MG63 (cell line): ENCODE measurements around the gene APBA2. TPM values are rescaled to one million over a fixed set of nuclear protein-coding genes. Genes with fewer than 3 reads are reported as not detected.
"Not testable (repeated sequence)": the region's sequence is repeated elsewhere in the genome, so short reads cannot be mapped to it uniquely, and the experiment has no call there.

Experiments
- DNase-seq: peaks from one replicate; pipeline ENCODE4 v3.0.0-alpha.2; 2020
- H3K27me3 ChIP-seq: fragments of 250-450 bp; sonication (Bioruptor Pico); 2 replicates; pipeline ENCODE4 v1.5.1; 2020; ENCODE audit warnings: mild to moderate bottlenecking, moderate library complexity
- H3K36me3 ChIP-seq: fragments of 250-450 bp; sonication (Bioruptor Pico); 2 replicates; pipeline ENCODE4 v1.5.1; 2020; ENCODE audit warnings: mild to moderate bottlenecking, moderate library complexity
- H3K4me3 ChIP-seq: fragments of 250-450 bp; sonication (Bioruptor Pico); 2 replicates; pipeline ENCODE4 v1.5.1; 2020; ENCODE audit warnings: mild to moderate bottlenecking, moderate library complexity
- H3K9me3 ChIP-seq: fragments of 250-450 bp; sonication (Bioruptor Pico); 2 replicates; pipeline ENCODE4 v1.5.1; 2020; ENCODE audit warnings: mild to moderate bottlenecking, moderate library complexity
- total RNA-seq: library from RNA; depleted of rRNA; stranded (reverse); fragments of >200 nt; shearing (Covaris generic); gene quantifications from 2 replicates; pipeline ENCODE4 v1.2.3, GENCODE V29; 2014; ENCODE audit warnings: low replicate concordance

Gene APBA2
- total RNA-seq, 1 experiment from 2014 or later: 28.0 TPM

- no peaks in the 10 kb centered on the region for H3K9me3 ChIP-seq
- no peaks in the 10 kb centered on the region for H3K36me3 ChIP-seq
- no peak for DNase-seq
- no peaks in the 10 kb centered on the region for H3K27me3 ChIP-seq
- H3K4me3 ChIP-seq: no peak overlapping the region
Measured at GRCh38 chr15:29034593-29035335, 149.0 kb downstream of the APBA2 start.

- no peaks in the 10 kb centered on the region for H3K9me3 ChIP-seq
- no peaks in the 10 kb centered on the region for H3K27me3 ChIP-seq
- no peak for DNase-seq
- H3K4me3 ChIP-seq: no peak overlapping the region
- H3K36me3 ChIP-seq: no peaks in the 10 kb centered on the region
Measured at GRCh38 chr15:29035336-29036285, 149.8 kb downstream of the APBA2 start.

GRCh38 chr15:29037997-29038705, 152.4 kb downstream of the APBA2 start:
- Histone ChIP-seq H3K4me3 (no peak overlapping the region), H3K36me3 (no peaks in the 10 kb centered on the region), H3K27me3 (no peaks in the 10 kb centered on the region), H3K9me3 (no peaks in the 10 kb centered on the region)
- DNase-seq: no peak

GRCh38 chr15:29039466-29040369, 153.9 kb downstream of the APBA2 start:
- DNase-seq: no peak
- no peak overlapping the region for H3K4me3 ChIP-seq
- no peaks in the 10 kb centered on the region for H3K27me3 ChIP-seq
- H3K9me3 ChIP-seq: no peaks in the 10 kb centered on the region
- H3K36me3 ChIP-seq: no peaks in the 10 kb centered on the region

GRCh38 chr15:29040370-29040751, 154.6 kb downstream of the APBA2 start:
- no peak overlapping the region for H3K4me3 ChIP-seq

GRCh38 chr15:29043736-29044502, 158.1 kb downstream of the APBA2 start:
- H3K27me3 ChIP-seq: no peaks in the 10 kb centered on the region
- DNase-seq: no peak
- H3K9me3 ChIP-seq: no peaks in the 10 kb centered on the region
- H3K4me3 ChIP-seq: no peak overlapping the region
- no peaks in the 10 kb centered on the region for H3K36me3 ChIP-seq

More at GRCh38 chr15:29040370-29040751, 154.6 kb downstream of the APBA2 start:
- Histone ChIP-seq H3K36me3 (no peaks in the 10 kb centered on the region), H3K27me3 (no peaks in the 10 kb centered on the region), H3K9me3 (no peaks in the 10 kb centered on the region)
- peak; percentile 44 for DNase-seq

- no peak for DNase-seq
- no peaks in the 10 kb centered on the region for H3K27me3 ChIP-seq
- H3K36me3 ChIP-seq: no peaks in the 10 kb centered on the region
- no peaks in the 10 kb centered on the region for H3K9me3 ChIP-seq
- no peak overlapping the region for H3K4me3 ChIP-seq
Measured at GRCh38 chr15:29044503-29044901, 158.7 kb downstream of the APBA2 start.

GRCh38 chr15:29045161-29045560, 159.4 kb downstream of the APBA2 start:
- H3K9me3 ChIP-seq, H3K27me3 ChIP-seq, H3K4me3 ChIP-seq, H3K36me3 ChIP-seq, DNase-seq: not testable (repeated sequence)

- Histone ChIP-seq H3K36me3 (no peaks in the 10 kb centered on the region), H3K9me3 (no peaks in the 10 kb centered on the region), H3K27me3 (no peaks in the 10 kb centered on the region), H3K4me3 (no peak overlapping the region)
- no peak for DNase-seq
Measured at GRCh38 chr15:29045717-29046116, 159.9 kb downstream of the APBA2 start.

GRCh38 chr15:29046281-29046810, 160.6 kb downstream of the APBA2 start:
- DNase-seq: no peak
- Histone ChIP-seq H3K4me3 (no peak overlapping the region), H3K9me3 (no peaks in the 10 kb centered on the region), H3K36me3 (no peaks in the 10 kb centered on the region), H3K27me3 (no peaks in the 10 kb centered on the region)

- H3K27me3 ChIP-seq: no peaks in the 10 kb centered on the region
- H3K9me3 ChIP-seq: no peaks in the 10 kb centered on the region
- H3K4me3 ChIP-seq: no peak overlapping the region
- DNase-seq: no peak
- no peaks in the 10 kb centered on the region for H3K36me3 ChIP-seq
Measured at GRCh38 chr15:29046977-29047376, 161.2 kb downstream of the APBA2 start.

GRCh38 chr15:29048011-29048410, 162.2 kb downstream of the APBA2 start:
- H3K9me3 ChIP-seq: no peaks in the 10 kb centered on the region
- no peak overlapping the region for H3K4me3 ChIP-seq
- H3K27me3 ChIP-seq: no peaks in the 10 kb centered on the region
- no peak for DNase-seq
- H3K36me3 ChIP-seq: no peaks in the 10 kb centered on the region

- no peaks in the 10 kb centered on the region for H3K27me3 ChIP-seq
- no peak for DNase-seq
- H3K4me3 ChIP-seq: no peak overlapping the region
- no peaks in the 10 kb centered on the region for H3K36me3 ChIP-seq
- H3K9me3 ChIP-seq: no peaks in the 10 kb centered on the region
Measured at GRCh38 chr15:29050870-29051269, 165.1 kb downstream of the APBA2 start.

GRCh38 chr15:29051422-29051821, 165.6 kb downstream of the APBA2 start:
- H3K36me3 ChIP-seq: no peaks in the 10 kb centered on the region
- no peak overlapping the region for H3K4me3 ChIP-seq
- H3K9me3 ChIP-seq: no peaks in the 10 kb centered on the region
- H3K27me3 ChIP-seq: no peaks in the 10 kb centered on the region
- no peak for DNase-seq

GRCh38 chr15:29053006-29053405, 167.2 kb downstream of the APBA2 start:
- Histone ChIP-seq H3K27me3 (no peaks in the 10 kb centered on the region), H3K36me3 (no peaks in the 10 kb centered on the region), H3K4me3 (no peak overlapping the region), H3K9me3 (no peaks in the 10 kb centered on the region)
- no peak for DNase-seq
